K562 (cell line): ENCODE results near the gene PIMREG. TPM values are rescaled to one million over a fixed set of nuclear protein-coding genes. Genes with fewer than 3 reads are reported as not detected.

ENCODE experiments used
- BCOR ChIP-seq: fragments of 450-650 bp; IDR thresholded peaks from 2 replicates; pipeline ENCODE4 v1.6.1; 2016
- BRCA1 ChIP-seq, 2 experiments: fragments of 450-650 bp in 1 of 2; sonication (generic) in 1 of 2; formaldehyde crosslinking in 1 of 2; IDR thresholded peaks; 2 replicates each; pipeline versions ENCODE4 v1.5.0 to v1.6.1; 2017 to 2020; ENCODE audit warnings: mild to moderate bottlenecking in 1 of 2, missing genetic modification reagents in 1 of 2
- DNMT1 ChIP-seq: fragments of 450-650 bp; IDR thresholded peaks from 2 replicates; pipeline ENCODE4 v1.6.1; 2016; ENCODE audit warnings: antibody characterized with exemption, mild to moderate bottlenecking
- FUS ChIP-seq: fragments of 200-400 bp; formaldehyde crosslinking; optimal IDR thresholded peaks from 2 replicates; pipeline ENCODE3; 2017; ENCODE audit warnings: low read depth, low read length
- JUND ChIP-seq, 2 experiments: IDR thresholded peaks; 2 replicates in 1 of 2; 3 replicates in 1 of 2; pipeline ENCODE4 v1.6.1; 2011; ENCODE audit warnings: borderline replicate concordance in 2 of 2, low read depth in 2 of 2, low read length in 2 of 2, improper control_type of control experiment in 1 of 2, missing biosample characterization in 1 of 2, missing genetic modification characterization in 1 of 2, missing genetic modification reagents in 1 of 2
- NR4A1 ChIP-seq, 2 experiments: fragments of 250-450 bp in 1 of 2; fragments of 450-650 bp in 1 of 2; sonication (Bioruptor Pico) in 1 of 2; IDR thresholded peaks; 2 replicates each; pipeline versions ENCODE4 v1.4.0 to v1.6.1; 2016 to 2020; ENCODE audit warnings: mild to moderate bottlenecking in 2 of 2, missing compliant biosample characterization in 1 of 2, missing genetic modification characterization in 1 of 2, moderate library complexity in 1 of 2
- PHF8 ChIP-seq: fragments of 200-600 bp; sonication (generic); IDR thresholded peaks from 2 replicates; pipeline ENCODE4 v1.6.1; 2012; ENCODE audit warnings: mixed run types, mild to moderate bottlenecking, inconsistent platforms, low read length, moderate library complexity, borderline replicate concordance
- PTTG1 ChIP-seq: fragments of 450-650 bp; IDR thresholded peaks from 2 replicates; pipeline ENCODE4 v1.6.1; 2016; ENCODE audit warnings: low read depth, mild to moderate bottlenecking, missing genetic modification characterization, missing compliant biosample characterization
- SAFB ChIP-seq: fragments of 200-400 bp; formaldehyde crosslinking; IDR thresholded peaks from 2 replicates; pipeline ENCODE4 v1.6.1; 2017; ENCODE audit warnings: low read depth, low read length, borderline replicate concordance
- SREBF1 ChIP-seq: fragments of 150-350 bp; IDR thresholded peaks from 2 replicates; pipeline ENCODE4 v1.6.1; 2014; ENCODE audit warnings: antibody characterized with exemption, low read depth, low read length, borderline replicate concordance
- THRB ChIP-seq: fragments of 450-650 bp; formaldehyde crosslinking; conservative IDR thresholded peaks from 2 replicates; pipeline ENCODE4 v1.4.0; 2022; ENCODE audit warnings: mild to moderate bottlenecking, missing genetic modification characterization
- U2AF2 ChIP-seq: fragments of 200-400 bp; formaldehyde crosslinking; optimal IDR thresholded peaks from 2 replicates; pipeline ENCODE3; 2017; ENCODE audit warnings: low read depth, mild to moderate bottlenecking, low read length
- ZFP1 ChIP-seq: fragments of 450-650 bp; formaldehyde crosslinking; IDR thresholded peaks from 2 replicates; pipeline ENCODE4 v1.4.0; 2020; ENCODE audit warnings: mild to moderate bottlenecking, mixed read lengths
- ZNF133 ChIP-seq: fragments of 250-450 bp; sonication (Bioruptor Pico); IDR thresholded peaks from 2 replicates; pipeline ENCODE4 v1.4.0; 2020; ENCODE audit warnings: mild to moderate bottlenecking
- polyA plus RNA-seq, 8 experiments: library from polyadenylated mRNA; depleted of rRNA in 4 of 8; stranded (reverse) in 5 of 8; unstranded in 3 of 8; fragments of >200 nt; fragmentation: Nextera tagmentation in 2 of 8; fragmentation: Illumina TruSeq in 1 of 8; extraction: Ambion mirVana in 2 of 8; extraction: Trizol in 1 of 8; gene quantifications; 2 replicates each; pipeline versions ENCODE4 v1.2.1 to v1.2.3, GENCODE V29; 2011 to 2014; ENCODE audit warnings: inconsistent platforms in 1 of 8, missing spikeins in 1 of 8
- total RNA-seq, 7 experiments: library from RNA; depleted of rRNA in 6 of 7; stranded (reverse); fragments of >200 nt in 6 of 7; fragmentation: Illumina TruSeq in 2 of 7; extraction: Trizol in 2 of 7; gene quantifications; 2 replicates each; pipeline versions ENCODE4 v1.2.1 to v1.2.3, GENCODE V29; 2011 to 2021; ENCODE audit warnings: low replicate concordance in 1 of 7
- TF ChIP-seq, protein P1 (sequence below): fragments of 450-650 bp; IDR thresholded peaks from 2 replicates; pipeline ENCODE4 v1.6.1; 2017; ENCODE audit warnings: antibody characterized with exemption, mild to moderate bottlenecking
- TF ChIP-seq, protein P2 (sequence below): fragments of 250-450 bp; sonication (Bioruptor Pico); IDR thresholded peaks from 2 replicates; pipeline ENCODE4 v1.8.0; 2022; ENCODE audit warnings: inconsistent platforms
- TF ChIP-seq, protein P3 (sequence below), 2 experiments: fragments of 450-650 bp in 1 of 2; sonication (generic) in 1 of 2; formaldehyde crosslinking in 1 of 2; IDR thresholded peaks in 1 of 2; conservative IDR thresholded peaks in 1 of 2; 2 replicates each; pipeline versions ENCODE4 v1.6.1 to v1.8.1; 2016 to 2023; ENCODE audit warnings: mild to moderate bottlenecking in 2 of 2, moderate library complexity in 2 of 2, inconsistent platforms in 1 of 2, missing genetic modification reagents in 1 of 2

The PIMREG gene
- total and polyA plus RNA-seq, 9 of the 15 experiments (the other 6 are each of a cell fraction or from before 2014, with no cell fraction given), result 1.1 to 16.7 (median 9.4) TPM

DNA sequence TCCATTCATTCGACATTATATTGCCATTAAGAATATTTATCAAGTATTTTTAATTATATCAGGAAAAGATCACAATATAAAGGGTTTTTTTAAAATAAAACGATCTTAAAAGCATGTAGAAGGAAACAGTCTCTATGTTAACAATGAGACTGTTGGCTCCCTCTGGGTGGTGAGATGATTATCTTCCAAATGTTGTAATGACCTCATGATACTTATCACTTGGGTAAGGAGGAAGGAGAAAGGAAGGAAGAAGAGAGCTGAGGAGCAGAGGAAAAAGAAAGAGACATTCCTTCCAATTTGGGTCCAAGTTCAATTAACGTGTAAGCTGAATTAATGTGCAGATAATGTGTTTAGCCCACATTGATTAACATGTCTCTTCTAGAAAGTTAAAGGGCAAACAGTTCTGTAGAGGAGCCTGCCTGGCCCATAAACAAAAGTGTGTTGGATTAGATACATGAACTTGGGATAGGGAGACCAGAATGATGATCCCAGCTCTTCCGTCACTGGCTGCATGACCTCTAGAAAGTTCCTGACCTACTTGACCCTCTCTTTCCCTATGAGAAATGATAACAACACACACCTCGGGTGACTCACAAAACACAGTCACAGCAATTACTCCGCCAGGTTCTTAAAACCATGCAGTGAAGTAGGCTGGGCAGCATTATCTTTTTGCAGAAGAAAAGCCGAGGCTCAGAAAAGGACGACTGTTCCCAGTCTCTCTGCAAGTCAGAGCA, 32.0 kb downstream of the PIMREG start (continued):
- TF ChIP-seq BRCA1 (IDR thresholded peaks at IDR 0.05), result no peak
- no peak for TF ChIP-seq BRCA1 (CRISPR knock-in tag; IDR thresholded peaks at IDR 0.05)
- TF ChIP-seq, protein P1, sequence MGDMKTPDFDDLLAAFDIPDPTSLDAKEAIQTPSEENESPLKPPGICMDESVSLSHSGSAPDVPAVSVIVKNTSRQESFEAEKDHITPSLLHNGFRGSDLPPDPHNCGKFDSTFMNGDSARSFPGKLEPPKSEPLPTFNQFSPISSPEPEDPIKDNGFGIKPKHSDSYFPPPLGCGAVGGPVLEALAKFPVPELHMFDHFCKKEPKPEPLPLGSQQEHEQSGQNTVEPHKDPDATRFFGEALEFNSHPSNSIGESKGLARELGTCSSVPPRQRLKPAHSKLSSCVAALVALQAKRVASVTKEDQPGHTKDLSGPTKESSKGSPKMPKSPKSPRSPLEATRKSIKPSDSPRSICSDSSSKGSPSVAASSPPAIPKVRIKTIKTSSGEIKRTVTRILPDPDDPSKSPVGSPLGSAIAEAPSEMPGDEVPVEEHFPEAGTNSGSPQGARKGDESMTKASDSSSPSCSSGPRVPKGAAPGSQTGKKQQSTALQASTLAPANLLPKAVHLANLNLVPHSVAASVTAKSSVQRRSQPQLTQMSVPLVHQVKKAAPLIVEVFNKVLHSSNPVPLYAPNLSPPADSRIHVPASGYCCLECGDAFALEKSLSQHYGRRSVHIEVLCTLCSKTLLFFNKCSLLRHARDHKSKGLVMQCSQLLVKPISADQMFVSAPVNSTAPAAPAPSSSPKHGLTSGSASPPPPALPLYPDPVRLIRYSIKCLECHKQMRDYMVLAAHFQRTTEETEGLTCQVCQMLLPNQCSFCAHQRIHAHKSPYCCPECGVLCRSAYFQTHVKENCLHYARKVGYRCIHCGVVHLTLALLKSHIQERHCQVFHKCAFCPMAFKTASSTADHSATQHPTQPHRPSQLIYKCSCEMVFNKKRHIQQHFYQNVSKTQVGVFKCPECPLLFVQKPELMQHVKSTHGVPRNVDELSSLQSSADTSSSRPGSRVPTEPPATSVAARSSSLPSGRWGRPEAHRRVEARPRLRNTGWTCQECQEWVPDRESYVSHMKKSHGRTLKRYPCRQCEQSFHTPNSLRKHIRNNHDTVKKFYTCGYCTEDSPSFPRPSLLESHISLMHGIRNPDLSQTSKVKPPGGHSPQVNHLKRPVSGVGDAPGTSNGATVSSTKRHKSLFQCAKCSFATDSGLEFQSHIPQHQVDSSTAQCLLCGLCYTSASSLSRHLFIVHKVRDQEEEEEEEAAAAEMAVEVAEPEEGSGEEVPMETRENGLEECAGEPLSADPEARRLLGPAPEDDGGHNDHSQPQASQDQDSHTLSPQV, result no peak
- no peak for TF ChIP-seq NR4A1 (CRISPR knock-in tag; IDR thresholded peaks at IDR 0.05)
- TF ChIP-seq NR4A1 (tag; IDR thresholded peaks at IDR 0.05), result no peak
- TF ChIP-seq SAFB, result no peak
- TF ChIP-seq ZFP1, result no peak
- no peak for TF ChIP-seq JUND (IDR thresholded peaks at IDR 0.05; ENCODE audit: borderline replicate concordance, low read depth, low read length)
- TF ChIP-seq JUND (tag; IDR thresholded peaks at IDR 0.05; ENCODE audit: borderline replicate concordance, low read depth, low read length), result no peak
- TF ChIP-seq PTTG1 (tag), result no peak
- no peak for TF ChIP-seq THRB (CRISPR knock-in tag)
- no peak for TF ChIP-seq SREBF1
- TF ChIP-seq, protein P2, sequence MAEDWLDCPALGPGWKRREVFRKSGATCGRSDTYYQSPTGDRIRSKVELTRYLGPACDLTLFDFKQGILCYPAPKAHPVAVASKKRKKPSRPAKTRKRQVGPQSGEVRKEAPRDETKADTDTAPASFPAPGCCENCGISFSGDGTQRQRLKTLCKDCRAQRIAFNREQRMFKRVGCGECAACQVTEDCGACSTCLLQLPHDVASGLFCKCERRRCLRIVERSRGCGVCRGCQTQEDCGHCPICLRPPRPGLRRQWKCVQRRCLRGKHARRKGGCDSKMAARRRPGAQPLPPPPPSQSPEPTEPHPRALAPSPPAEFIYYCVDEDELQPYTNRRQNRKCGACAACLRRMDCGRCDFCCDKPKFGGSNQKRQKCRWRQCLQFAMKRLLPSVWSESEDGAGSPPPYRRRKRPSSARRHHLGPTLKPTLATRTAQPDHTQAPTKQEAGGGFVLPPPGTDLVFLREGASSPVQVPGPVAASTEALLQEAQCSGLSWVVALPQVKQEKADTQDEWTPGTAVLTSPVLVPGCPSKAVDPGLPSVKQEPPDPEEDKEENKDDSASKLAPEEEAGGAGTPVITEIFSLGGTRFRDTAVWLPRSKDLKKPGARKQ, result no peak
- no peak for TF ChIP-seq BCOR
- no peak for TF ChIP-seq ZNF133
- no peak for TF ChIP-seq FUS
- TF ChIP-seq, protein P3, sequence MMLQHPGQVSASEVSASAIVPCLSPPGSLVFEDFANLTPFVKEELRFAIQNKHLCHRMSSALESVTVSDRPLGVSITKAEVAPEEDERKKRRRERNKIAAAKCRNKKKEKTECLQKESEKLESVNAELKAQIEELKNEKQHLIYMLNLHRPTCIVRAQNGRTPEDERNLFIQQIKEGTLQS (IDR thresholded peaks at IDR 0.05), result peak; percentile 48; the same call in 1 of the 2 replicates
- TF ChIP-seq, protein P3 (CRISPR knock-in tag; conservative IDR thresholded peaks at IDR 0.05), result no peak
- TF ChIP-seq PHF8, result no peak
- no peak for TF ChIP-seq U2AF2
- no peak for TF ChIP-seq DNMT1
